Measurements from ENCODE around the gene CCN2.
"Not testable (repeated sequence)": the region's sequence is repeated elsewhere in the genome, so short reads cannot be mapped to it uniquely, and the experiment has no call there.

The CCN2 gene

GRCh38 chr6:131937703-131938631 is 13.2 kb downstream of the CCN2 start:
- no peak for FAIRE-seq

DNA sequence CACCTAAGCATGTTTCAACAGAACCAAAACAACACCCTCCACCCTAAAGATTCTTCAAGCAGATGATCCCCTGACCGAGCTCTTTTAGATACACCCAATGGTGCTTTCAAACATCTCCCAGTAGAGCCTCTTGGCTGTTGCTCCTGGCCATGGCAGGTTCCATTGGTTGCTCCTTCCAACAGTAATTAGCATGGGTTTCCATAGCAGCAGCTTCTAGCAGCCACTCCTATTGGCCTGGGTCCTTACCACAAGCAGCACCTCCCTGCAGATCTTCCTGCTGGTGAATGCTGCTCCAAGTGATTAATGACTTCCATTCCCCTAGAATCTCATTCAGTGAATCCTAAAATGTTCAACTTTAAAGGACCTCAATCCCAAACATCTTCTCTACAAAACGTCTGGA is 13.9 kb downstream of the CCN2 start:
- no peak for FAIRE-seq

GRCh38 chr6:131936156-131936555 is 15.0 kb downstream of the CCN2 start:
- FAIRE-seq = no peak

DNA sequence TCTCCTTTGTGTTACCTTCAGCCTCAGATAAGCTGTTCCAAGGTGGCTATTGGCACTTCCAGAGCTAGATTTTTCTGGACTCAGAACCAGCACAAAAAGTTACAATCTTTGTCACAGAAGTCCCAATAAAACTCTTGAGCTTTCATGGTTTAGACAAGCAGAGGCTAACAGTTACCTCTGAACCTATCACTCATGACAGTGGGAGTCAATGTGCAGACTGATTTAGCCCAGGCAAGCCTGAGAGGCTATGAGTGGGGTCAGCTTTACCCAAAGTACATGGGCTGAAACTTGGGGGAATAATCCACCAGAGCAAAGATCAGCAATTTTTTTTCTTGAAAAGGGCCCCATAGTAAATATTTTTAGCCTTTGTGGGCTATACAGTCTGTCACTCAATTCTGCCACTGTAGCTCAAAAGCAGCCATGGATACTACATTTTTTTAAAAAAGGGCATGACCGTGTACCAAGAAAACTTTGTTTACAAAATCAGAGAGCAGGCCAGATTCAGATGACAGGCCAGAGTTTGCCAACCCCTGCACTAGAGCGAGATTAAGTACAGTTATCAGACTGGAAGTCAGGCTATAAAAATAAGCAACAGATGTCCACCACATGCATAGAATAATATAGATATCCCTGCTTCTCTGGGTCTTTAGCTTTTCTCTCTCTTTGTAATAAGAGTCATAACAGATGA is 20.0 kb downstream of the CCN2 start:
- no peak for FAIRE-seq

- FAIRE-seq = no peak
These were observed 21.2 kb downstream of the CCN2 start for GRCh38 chr6:131929976-131930375.

GRCh38 chr6:131929264-131929663 is 21.9 kb downstream of the CCN2 start:
- no peak for FAIRE-seq

GRCh38 chr6:131924881-131925474 is 26.2 kb downstream of the CCN2 start:
- peak; percentile 72 for FAIRE-seq

- FAIRE-seq = no peak
These were observed 27.8 kb downstream of the CCN2 start for GRCh38 chr6:131923356-131923755.

DNA sequence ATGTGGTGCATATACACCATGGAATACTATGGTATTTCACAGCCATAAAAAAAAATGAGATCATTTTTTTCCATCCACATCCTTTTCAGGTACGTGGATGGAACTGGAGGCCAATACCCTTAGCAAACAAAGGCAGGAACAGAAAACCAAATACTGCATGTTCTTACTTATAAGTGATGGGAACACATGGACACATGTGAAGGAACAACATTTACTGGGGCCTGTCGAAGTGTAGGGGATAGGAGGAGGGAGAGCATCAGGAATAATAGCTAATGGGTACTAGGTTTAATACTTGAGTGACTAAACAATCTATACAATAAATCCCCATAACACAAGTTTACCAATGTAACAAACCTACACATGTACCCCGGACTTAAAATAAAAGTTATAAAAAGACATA is 30.5 kb downstream of the CCN2 start:
- no peak for FAIRE-seq

GRCh38 chr6:131918650-131919355 is 32.4 kb downstream of the CCN2 start:
- no peak for FAIRE-seq

GRCh38 chr6:131917763-131918649 is 33.2 kb downstream of the CCN2 start:
- no peak for FAIRE-seq

GRCh38 chr6:131917318-131917717 is 33.9 kb downstream of the CCN2 start:
- no peak for FAIRE-seq

- FAIRE-seq = no peak
These were observed 34.3 kb downstream of the CCN2 start for GRCh38 chr6:131916847-131917246.

- not testable (repeated sequence) for FAIRE-seq
These were observed 34.9 kb downstream of the CCN2 start for GRCh38 chr6:131916091-131916796.

DNA sequence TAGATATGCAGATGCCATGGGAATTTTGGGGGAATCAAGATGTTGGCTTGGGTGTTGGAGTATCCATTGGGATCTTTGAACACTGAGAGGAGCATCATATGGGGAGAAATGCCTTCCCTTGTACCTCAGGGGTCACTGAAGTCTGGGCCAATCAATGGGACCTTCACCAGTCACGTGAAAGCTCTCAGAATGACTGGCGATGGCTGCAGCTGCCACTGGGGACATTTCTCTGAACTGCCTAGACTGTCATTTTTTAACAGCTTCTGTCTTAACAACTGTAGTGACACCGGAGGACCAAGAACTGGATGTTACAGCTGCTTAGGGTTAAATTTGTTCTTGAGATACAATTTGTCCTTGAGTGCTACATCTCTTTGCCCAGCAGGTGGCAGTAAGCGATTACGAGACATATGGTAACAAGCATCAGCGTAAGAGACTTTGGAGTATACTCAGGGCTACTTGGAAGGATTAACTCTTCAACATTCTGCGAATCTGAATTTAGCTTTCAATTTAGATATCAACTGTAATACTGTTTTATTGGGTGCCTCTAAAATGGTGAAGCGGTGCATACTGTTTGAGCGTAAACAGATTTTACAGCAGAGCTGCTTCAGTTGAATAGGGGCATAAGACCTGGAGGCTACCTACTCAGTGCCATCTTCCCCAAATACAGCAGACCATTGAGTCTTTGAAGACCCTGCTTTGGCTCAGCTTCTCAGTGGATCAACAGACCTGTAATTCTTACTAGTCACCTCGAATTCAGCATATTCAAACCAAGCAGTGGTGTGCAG is 36.0 kb downstream of the CCN2 start:
- FAIRE-seq = peak; percentile 76

- FAIRE-seq = no peak
These were observed 36.9 kb downstream of the CCN2 start for GRCh38 chr6:131914234-131914633.

DNA sequence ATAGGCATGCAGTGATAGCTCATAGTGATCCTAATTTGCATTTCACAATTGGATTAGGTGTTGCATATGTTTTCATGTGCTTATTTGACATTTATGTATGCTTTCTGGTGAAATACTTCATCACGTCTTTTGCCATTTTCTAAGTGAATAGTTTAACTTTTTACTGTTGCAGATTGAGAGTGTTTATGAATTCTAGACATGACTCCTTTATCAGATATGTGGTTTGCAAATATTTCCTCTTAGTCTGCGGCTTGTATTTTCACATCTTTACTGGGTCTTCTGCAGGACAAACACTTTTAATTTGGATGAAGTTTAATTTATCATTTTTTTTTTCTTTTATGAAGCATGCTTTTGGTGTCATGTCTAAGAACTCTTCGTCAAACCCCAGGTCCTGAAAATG is 39.2 kb downstream of the CCN2 start:
- no peak for FAIRE-seq

DNA sequence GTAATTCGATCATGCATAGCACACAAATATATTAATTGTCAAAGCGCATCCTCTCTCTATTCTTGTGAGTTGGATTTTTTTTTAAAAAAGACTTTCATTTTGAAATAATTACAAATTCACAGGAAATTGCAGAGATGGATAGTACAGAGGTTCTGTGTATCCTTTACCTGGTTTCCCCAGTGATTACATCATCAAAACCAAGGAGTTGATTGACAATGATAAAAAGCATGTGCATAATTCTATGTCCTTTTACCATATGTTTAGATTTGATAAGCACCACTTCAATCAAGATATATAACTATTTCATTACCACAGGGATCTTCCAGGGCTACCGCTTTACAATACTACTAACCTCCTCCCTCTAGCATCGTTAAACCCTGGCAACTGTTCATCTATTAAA is 40.2 kb downstream of the CCN2 start:
- no peak for FAIRE-seq

- FAIRE-seq = no peak
These were observed 41.0 kb downstream of the CCN2 start for GRCh38 chr6:131910219-131910589.

GRCh38 chr6:131909408-131910218 is 41.6 kb downstream of the CCN2 start:
- FAIRE-seq = peak; percentile 87
